OCI-LY3 (cell line): Measurements from ENCODE around the gene FGF2.
"Not testable (repeated sequence)": the region's sequence is repeated elsewhere in the genome, so short reads cannot be mapped to it uniquely, and the experiment has no call there.

Experiments used
- CTCF ChIP-seq: fragments of 200-600, 300-600 bp; sonication (generic); IDR thresholded peaks from 2 replicates; pipeline ENCODE4 v1.5.1; 2014; ENCODE audit warnings: antibody characterized with exemption, low read length, low read depth
- EZH2phosphoT487 ChIP-seq: fragments of 200-600 bp; shearing (Covaris generic); IDR thresholded peaks from 2 replicates; pipeline ENCODE4 v1.6.1; 2018; ENCODE audit warnings: antibody characterized with exemption, mixed run types, low read depth

- TF ChIP-seq CTCF, EZH2phosphoT487: not testable (repeated sequence)
Observed at GRCh38 chr4:122811781-122812180, 14.8 kb upstream of the FGF2 start.
